Measurements from ENCODE around the gene PAM.
A peak's percentile ranks its signal among the peaks of the same experiment; 100 is the strongest.
"Not testable (repeated sequence)": the region's sequence is repeated elsewhere in the genome, so short reads cannot be mapped to it uniquely, and the experiment has no call there.

The PAM gene

DNA sequence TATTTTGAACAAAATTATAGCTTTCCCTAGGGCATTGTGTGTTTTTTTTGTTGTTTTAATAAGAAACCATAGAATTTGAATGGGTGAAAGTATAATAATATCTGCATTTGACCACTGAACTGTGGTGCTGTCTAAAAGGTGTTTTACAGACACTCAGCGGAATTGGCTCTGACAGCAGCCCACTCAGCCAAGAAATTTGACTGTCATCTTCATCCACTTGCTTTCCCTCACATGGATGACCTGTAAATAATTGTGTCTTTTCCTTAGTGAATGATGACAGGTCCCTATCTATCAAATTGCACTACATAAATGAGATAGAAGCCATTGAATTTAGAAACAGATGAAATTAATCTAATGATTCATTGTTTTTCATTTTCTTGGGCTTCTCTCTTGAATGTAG lies 150.0 kb downstream of the PAM start:
- no peak for DNase-seq

DNA sequence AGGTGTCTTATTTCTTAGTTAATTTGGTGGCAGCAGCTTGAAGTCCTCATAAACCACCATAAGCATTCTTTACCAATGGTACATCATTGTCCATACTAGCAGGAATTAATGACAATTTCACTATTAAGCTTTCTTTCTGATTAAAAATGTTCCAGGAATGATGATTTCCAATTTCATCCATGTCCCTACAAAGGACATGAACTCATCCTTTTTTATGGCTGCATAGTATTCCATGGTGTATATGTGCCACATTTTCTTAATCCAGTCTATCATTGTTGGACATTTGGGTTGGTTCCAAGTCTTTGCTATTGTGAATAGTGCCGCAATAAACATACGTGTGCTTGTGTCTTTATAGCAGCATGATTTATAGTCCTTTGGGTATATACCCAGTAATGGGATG lies 152.0 kb downstream of the PAM start:
- not testable (repeated sequence) for DNase-seq

GRCh38 chr5:102910240-102911226 lies 155.4 kb downstream of the PAM start:
- peak; percentile 62 for DNase-seq

GRCh38 chr5:102911973-102912372 lies 156.9 kb downstream of the PAM start:
- DNase-seq: peak; percentile 79

DNA sequence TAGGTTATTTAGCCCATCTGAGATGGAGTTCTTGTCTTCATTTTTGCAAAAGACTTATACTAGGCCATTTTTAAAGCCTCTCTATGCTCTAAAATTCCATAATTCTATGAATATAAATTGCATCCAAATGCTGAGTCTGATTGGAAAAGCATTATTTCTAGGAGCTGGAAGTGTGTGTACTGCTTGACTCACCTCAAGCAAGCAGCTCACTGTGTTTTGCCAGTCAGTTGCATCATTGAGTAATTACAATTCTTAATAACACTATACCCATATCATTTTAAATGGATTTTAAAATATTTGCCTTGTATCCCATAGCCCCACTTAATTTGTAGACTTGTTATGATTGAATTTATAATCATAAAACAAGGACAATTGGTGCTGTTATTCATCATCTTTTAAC lies 161.0 kb downstream of the PAM start:
- DNase-seq: peak; percentile 41

DNA sequence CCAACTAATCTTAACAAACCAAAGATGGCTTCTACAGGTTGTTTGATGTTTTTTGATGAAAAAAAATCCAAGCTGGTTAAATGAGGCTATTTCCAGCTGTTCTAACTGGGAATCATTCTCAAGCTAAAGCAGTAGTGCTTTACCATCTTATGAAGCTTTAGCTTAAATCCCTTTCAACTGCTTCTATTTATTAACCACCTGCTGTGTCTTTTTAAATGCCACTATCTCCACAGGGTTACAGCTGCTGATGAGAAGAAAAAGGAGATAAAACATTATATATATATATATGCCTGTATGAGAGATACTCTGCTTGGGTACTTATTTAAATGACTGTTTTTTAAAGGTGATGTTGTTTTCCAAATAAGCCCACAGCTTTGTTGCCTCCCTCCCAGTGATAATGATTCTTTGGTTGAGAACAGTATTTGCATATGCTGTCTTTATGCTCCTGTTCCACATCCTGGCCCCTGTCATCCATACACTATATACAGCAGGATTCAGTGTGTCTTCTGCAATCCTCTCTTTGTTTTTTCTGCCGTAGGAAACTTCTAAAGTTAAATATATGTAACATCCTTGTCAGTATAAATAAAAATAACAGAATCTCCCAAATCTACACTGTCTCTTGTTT lies 164.0 kb downstream of the PAM start:
- DNase-seq: no peak

DNA sequence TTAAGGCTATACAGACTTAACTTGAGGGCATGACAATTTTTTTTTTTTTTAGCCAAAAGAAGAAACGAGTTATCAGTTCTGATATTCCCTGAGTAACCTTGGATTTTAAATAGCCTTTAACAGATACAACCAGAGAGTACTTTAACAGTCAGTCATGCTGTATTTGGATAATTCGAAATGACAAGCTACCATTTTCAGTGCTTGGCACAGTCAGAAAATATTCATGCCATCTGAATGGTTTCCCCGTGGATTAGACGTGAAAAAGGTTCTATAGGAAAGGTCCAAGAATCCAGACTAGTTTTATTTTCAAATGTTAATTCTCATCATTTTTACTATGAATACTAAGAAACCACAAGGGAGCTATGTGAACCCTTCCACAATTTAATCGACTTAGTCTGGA lies 165.7 kb downstream of the PAM start:
- DNase-seq: no peak

DNA sequence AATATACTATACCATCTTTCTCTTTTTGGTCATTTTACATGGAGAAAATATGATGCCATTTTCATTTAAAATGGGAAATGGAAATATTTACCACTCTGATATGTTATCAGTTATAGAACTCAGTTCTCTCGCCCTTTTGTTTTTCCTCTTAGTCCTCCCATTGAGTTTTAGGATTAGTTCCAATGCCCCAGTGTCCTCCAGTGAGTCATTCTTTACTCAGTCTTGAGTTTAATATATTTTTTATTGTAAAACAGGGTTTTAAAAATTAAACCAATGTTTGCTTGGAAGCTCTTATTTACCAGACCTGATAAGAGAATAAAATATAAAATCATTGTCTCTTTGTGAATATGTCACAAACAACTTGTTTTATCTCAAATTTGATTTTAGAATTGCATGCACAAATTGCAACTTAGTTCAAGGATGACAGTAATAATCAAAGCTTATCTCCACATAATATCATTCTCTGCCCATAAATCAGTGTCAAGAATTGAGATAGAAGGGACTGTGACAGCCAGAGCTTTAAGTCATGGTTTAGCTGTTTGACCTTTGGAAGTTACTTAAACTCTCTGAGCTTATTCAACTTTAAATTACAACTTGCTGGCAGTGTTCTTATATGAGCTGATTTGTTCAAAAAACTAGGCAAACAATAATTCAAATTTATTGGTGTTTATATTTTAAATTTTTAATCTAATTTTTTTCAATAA lies 166.4 kb downstream of the PAM start:
- peak; percentile 28 for DNase-seq

DNA sequence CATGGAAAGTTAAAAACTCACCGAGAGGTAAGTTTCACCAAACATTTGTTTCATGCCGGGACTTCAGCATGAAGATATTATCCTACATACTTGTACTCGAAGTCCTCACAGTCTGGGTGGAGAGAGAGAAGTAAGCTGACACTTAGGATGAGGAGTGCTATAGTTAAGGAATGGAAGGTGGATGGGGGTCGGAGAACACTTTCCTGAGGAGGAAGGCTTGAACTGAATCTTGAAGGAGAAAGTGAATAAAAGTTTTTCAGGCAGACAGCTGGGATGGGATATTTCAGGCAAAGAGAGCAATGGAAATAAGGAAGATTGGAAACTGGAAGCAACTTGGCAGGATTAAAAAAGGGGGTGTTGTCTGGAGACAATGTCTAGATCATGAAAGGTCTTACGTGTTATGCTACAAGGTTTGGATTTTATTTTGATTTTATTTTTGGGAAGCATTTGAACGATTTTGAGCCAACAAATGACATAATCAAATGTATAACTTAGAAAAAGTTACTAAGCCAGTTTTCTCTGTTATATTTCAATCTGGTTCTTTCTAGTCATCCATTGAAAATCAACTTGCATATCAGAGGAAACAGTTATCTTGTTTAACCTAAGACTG lies 167.1 kb downstream of the PAM start:
- no peak for DNase-seq

DNA sequence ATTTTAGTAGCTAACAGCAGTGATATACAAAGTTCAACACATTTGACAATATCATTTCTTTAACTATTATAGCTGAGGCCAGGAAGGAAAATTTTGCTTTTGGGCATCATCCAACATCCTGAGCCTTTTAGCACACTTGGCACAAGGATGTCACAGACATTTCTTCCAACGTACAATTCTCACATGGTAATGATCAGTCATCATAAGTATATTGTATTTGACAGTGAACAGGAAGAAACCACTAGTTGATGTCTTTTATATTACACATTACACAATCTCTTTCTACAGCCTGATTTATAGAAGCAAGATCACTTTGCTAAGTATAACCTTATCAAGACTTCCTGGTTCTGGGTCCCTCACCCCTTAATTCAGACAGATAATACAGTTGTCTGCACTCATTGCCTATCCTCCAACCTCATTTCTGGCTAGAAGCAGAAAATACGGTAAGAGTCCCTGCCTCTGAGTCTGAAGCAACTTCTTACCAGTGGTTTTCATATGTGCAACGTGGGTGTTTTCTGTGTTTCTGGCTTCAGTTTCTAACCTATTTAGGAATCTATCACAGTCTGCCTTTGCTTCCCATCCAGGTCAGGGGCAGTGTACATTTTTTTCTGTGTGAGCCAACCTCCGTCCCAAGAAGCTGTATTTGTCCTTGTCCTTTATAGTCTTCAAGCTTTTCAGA lies 167.8 kb downstream of the PAM start:
- peak; percentile 7 for DNase-seq

DNA sequence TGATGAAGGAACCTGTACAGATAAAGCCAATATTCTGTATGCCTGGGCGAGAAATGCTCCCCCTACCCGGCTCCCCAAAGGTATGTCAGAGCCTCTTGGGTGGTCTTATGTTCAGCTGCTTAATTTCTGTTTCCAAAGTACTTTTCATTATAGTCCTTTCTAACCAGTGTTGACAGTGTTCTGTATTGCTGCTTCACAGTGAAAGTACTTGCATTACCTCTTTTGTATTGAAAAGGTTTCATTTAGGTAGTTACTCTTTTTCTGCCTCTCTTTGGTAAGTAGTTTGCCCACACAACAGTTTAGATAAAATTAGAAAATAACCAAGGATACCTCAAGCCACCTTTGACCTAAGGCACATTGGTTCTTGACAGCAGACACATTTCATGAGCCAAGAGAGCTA lies 169.9 kb downstream of the PAM start:
- DNase-seq: no peak

DNA sequence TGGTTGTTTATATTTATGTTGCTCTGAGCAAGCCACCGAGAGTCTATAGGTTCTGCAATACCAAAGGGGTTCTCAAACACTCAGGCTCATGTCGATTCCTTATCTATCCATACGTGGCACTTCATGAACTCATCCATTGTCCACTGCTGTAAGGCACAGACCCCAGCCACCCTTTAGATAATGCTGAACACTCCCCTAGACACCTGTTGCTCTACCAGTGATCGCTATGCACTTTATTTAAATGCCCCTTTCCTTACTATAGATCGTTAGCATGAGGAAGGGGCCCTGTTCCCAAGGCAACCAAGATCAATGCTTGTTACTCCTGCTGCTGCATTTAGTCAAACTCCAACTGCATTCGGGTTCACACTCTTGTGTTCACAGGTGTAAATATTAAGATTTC lies 171.9 kb downstream of the PAM start:
- DNase-seq: no peak

DNA sequence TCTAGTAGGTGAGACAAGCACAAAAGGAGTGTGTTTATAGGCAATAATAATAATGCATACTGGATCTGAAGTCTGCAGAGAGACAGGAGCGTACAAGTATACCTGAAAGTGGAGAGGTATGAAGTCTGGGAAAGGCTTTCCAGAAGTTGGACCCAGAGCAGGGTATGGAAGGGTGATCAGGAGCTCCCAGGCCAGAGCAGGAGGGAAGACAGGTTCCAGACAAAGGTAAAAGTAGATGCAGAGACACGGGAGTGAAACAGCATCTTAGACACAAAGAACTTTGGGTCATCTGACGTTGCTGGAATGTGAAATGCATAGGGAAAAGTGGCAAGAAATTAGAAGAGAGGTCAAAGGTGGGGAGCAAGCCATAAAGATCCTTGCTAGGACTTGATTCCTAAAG lies 175.1 kb downstream of the PAM start:
- DNase-seq: no peak

- no peak for DNase-seq
Measured at GRCh38 chr5:102931085-102931725, 176.1 kb downstream of the PAM start.

DNA sequence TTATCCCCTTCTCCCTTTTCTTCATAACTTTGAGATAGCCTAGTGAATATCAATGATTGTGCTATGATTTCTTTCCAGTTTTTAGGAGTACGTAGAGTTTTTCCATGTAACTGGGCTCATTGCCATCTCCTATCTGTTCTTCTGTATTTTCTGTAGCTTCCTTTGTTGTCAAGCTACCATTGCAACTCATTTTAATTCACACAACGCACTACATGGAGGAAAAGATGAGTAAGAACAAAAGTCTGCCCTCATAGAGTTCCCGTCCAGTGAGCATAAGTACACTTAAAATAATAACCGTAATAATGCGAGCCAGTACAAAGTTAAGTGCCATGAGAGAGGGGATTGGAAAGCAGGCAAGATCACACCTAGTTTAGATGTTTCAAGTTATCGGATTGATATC lies 177.7 kb downstream of the PAM start:
- DNase-seq: no peak

DNA sequence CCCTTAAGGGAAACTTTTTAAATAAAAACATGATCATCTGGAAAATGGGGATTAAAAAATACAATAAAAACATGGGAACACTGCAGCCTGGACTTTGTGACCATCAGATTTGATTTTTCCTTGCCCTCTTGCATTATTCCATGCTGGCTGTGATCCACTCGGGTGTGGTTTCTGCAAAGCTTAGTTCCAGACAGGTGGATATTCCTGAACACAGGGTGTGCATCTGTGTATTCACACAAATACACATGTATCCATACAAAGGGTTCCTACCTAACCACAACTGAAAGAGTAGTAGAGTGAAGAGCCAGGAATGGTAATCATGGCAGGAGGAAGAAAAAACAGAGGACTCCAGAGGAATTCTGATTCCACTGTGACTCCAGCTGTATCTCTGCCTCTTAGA lies 178.2 kb downstream of the PAM start:
- no peak for DNase-seq

DNA sequence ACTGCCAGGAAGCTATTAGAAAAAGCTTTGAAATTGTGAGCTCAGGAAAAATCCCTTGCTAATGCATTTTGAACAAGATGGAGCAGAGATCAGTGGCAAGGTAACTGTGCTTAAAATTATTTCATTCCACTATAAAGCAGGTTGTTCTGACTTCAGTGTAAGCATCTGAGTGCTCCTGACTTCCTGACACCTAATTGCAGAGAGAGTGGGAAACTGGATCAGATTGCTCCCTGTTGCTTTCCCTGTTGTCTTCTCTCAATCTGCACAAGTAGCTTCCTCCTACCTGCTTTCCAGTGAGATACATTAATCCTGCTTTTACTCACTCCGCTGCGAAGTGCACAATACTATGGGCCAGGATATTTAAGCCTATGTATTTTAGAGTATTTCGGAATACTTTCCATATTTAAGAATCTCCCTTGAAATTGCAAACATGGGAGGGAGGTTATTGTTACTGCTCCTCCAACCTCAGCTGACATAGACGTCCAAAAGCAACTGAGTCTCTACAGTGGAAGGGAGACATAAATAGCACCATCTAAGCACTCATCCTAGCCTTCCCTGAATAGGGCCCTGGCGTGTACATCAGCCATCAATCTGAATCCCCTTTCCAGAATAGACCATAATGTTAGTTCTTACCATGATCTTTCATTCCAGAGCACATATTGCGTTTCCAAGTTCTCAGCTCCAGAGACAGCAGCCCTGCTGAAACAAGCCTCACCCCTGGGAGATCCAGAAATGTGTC lies 178.8 kb downstream of the PAM start:
- no peak for DNase-seq

DNA sequence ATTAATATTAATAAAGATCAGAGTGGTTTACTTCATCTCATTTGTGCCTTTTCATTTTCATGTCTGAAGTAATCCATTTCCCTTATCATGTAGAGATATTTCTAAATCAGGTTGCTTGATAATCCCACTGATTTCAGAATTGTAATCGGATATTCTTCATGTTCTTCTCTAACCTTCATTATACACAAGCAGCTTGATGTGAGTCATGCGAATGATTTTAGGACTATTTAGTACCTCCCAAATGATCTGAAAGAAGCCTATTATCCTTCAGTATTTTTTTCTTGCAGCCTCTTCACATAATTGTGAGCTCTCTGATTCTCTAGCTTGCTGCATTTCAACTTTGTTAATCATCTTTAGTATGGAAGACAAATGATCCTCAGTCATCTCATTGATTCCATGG lies 182.8 kb downstream of the PAM start:
- peak; percentile 49 for DNase-seq

DNA sequence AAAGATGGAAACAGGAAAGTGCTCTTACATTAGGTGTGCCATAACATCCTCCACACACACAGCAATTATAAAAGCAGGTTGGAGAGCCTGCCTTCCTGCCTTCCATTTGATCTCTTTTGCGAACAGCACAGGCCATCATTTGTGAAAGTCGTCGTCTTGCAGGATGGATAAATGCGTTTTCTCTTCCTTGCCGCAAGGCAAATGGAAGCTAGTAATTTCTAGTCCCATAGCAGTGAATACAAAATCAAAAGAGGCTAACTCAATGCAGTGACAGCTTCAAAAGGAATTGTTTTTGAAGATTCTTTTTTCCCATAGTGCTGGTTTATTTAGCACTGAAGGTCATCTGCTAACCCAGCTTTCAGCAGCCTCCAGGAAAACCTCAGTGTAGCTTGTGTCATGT lies 186.0 kb downstream of the PAM start:
- no peak for DNase-seq

DNA sequence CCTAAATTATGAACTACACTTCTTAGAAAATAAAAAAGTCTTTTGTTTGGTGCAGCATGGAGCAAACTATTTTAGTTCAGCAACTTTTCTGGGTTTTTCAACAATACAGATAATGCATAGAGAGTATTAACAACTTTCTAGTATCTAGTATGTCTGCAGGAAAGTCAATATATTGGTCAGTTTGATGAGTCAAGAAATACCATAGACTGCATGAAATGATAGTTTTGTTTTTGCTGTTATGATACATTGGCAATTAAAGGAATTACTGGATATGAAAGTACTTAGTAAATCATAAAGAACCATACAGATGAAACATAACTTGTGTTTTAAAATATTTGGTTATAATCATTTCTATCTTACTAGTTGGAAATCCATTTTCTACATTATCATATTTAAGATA lies 191.3 kb downstream of the PAM start:
- no peak for DNase-seq

DNA sequence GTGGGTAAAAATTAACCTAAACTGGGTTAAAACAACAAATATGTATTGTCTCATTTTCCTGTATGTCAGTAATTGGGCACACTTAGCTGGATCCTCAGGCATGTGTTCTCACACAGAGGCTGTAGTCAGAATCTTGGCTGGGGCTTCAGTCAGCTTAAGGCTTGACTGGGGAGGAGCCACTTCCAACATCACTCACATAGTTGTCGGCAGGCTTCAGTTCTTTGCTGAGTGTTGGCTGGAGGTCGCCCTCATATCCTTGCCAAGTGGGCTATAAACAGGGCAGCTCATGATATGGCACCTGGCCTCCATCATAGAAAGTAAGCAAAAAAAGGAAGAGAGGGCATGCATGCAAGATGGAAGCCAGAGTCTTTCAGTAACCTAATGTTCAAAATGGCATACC lies 191.9 kb downstream of the PAM start:
- no peak for DNase-seq

- no peak for DNase-seq
Measured at GRCh38 chr5:102955488-102955887, 200.4 kb downstream of the PAM start.

Measured in HCEC 1CT (cell line).